ENCODE data around the gene USB1.

DNA sequence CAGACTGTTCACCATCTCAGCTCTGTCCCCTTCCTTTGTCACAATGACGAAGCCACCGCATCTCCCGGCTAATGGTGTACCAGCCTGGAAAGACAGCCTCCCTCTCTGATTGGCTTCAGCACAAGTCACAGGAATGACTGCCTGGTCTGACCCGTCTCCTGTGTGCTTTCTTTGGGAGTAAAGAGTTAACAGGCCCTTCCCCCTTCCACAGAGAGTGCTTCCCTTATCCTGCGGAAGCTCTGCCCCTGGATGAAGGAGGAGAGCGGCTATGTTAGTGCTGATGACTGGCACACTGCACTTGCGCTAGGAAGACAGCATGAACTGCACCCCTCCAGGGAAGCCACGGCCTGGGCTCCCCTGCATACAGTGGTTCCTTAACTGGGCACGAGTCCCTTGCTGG is 11.3 kb downstream of the USB1 start:
- TF ChIP-seq, protein P1, sequence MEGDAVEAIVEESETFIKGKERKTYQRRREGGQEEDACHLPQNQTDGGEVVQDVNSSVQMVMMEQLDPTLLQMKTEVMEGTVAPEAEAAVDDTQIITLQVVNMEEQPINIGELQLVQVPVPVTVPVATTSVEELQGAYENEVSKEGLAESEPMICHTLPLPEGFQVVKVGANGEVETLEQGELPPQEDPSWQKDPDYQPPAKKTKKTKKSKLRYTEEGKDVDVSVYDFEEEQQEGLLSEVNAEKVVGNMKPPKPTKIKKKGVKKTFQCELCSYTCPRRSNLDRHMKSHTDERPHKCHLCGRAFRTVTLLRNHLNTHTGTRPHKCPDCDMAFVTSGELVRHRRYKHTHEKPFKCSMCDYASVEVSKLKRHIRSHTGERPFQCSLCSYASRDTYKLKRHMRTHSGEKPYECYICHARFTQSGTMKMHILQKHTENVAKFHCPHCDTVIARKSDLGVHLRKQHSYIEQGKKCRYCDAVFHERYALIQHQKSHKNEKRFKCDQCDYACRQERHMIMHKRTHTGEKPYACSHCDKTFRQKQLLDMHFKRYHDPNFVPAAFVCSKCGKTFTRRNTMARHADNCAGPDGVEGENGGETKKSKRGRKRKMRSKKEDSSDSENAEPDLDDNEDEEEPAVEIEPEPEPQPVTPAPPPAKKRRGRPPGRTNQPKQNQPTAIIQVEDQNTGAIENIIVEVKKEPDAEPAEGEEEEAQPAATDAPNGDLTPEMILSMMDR (IDR thresholded peaks at IDR 0.05) = no peak
- TF ChIP-seq POLR2A (IDR thresholded peaks at IDR 0.05) = no peak

Data from gastroesophageal sphincter (tissue), 3 donors.